OCI-LY7 (cell line): ENCODE measurements around the gene COG8. TPM values are rescaled to one million over a fixed set of nuclear protein-coding genes. Genes with fewer than 3 reads are reported as not detected.

Experiments used
- BruUV-seq: library from RNA; stranded (reverse); fragments of 400-500 nt; replicated peaks from 2 replicates; lab custom pipeline; 2021; lab: Mats Ljungman, UMichigan
- CTCF ChIA-PET: fragments of 300-600 bp; sonication (Branson Sonifier 250); formaldehyde crosslinking; loops from one replicate; lab custom pipeline; 2022; ENCODE audit warnings: antibody characterized with exemption; ENCODE audit not compliant: unreplicated experiment; lab: Charles Lee
- POLR2A ChIA-PET: fragments of 300-600 bp; sonication (Branson Sonifier 250); formaldehyde crosslinking; loops from one replicate; lab custom pipeline; 2022; ENCODE audit warnings: antibody characterized with exemption; lab: Charles Lee
- DNase-seq: peaks from one replicate; pipeline ENCODE4 v3.0.0-alpha.2; 2015; ENCODE audit warnings: low spot score
- H2AFZ ChIP-seq: fragments of 200-600 bp; sonication (generic), shearing (Covaris generic); 2 replicates; pipeline ENCODE4 v1.6.1; 2014; ENCODE audit warnings: mild to moderate bottlenecking, antibody characterized with exemption, low read length, moderate library complexity
- H3K27ac ChIP-seq: fragments of 200-600 bp; sonication (generic); 2 replicates; pipeline ENCODE4 v1.5.1; 2014; ENCODE audit warnings: mixed run types, low read depth, mild to moderate bottlenecking, moderate library complexity, low read length, inconsistent platforms; ENCODE audit not compliant: poor library complexity, severe bottlenecking
- H3K36me3 ChIP-seq: fragments of 200-600 bp; sonication (generic); 2 replicates; pipeline ENCODE4 v1.6.1; 2014; ENCODE audit warnings: mild to moderate bottlenecking, antibody characterized with exemption, low read length, moderate library complexity, mixed read lengths; ENCODE audit not compliant: insufficient read depth
- H3K4me1 ChIP-seq: fragments of 200-600 bp; sonication (generic); 2 replicates; pipeline ENCODE4 v1.5.1; 2014; ENCODE audit warnings: mild to moderate bottlenecking, low read length; ENCODE audit not compliant: insufficient read depth, poor library complexity, severe bottlenecking
- H3K4me2 ChIP-seq: fragments of 200-600 bp; sonication (generic); 2 replicates; pipeline ENCODE4 v1.6.1; 2014; ENCODE audit warnings: mild to moderate bottlenecking, low read length
- H3K4me3 ChIP-seq: fragments of 200-600 bp; sonication (generic); 2 replicates; pipeline ENCODE4 v1.5.1; 2014; ENCODE audit warnings: mild to moderate bottlenecking, low read depth, low read length; ENCODE audit not compliant: poor library complexity, severe bottlenecking
- H3K79me2 ChIP-seq: fragments of 200-600 bp; sonication (generic); 2 replicates; pipeline ENCODE4 v1.6.1; 2016; ENCODE audit warnings: low read depth, mild to moderate bottlenecking, low read length, moderate library complexity, mixed read lengths; ENCODE audit not compliant: insufficient read depth
- H3K9me2 ChIP-seq: fragments of 200-600 bp; sonication (generic); 2 replicates; pipeline ENCODE4 v1.6.1; 2016; ENCODE audit warnings: mild to moderate bottlenecking, low read length, mixed read lengths; ENCODE audit not compliant: insufficient read depth
- H3K9me3 ChIP-seq: fragments of 200-600 bp; sonication (generic); 2 replicates; pipeline ENCODE4 v1.6.1; 2014; ENCODE audit warnings: mild to moderate bottlenecking, mixed run types, low read length, mixed read lengths
- H4K20me1 ChIP-seq: fragments of 200-600 bp; sonication (generic); 2 replicates; pipeline ENCODE4 v1.6.1; 2014; ENCODE audit warnings: mild to moderate bottlenecking, antibody characterized with exemption, low read length, moderate library complexity, mixed read lengths; ENCODE audit not compliant: insufficient read depth
- EZH2phosphoT487 ChIP-seq: fragments of 200-600 bp; sonication (generic); IDR thresholded peaks from 2 replicates; pipeline ENCODE4 v1.6.1; 2018; ENCODE audit warnings: low read depth, borderline replicate concordance, mild to moderate bottlenecking, mixed run types, antibody characterized with exemption, low read length, moderate library complexity, mixed read lengths
- intact Hi-C: fragments of 100-400 bp; cut with micrococcal nuclease; formaldehyde crosslinking; loops from one replicate; pipeline ENCODE4 v1.10.0; 2022; ENCODE audit not compliant: unreplicated experiment
- total RNA-seq, 2 experiments: library from RNA; depleted of rRNA in 1 of 2; stranded (reverse); fragments of >200 nt in 1 of 2; shearing (Covaris generic) in 1 of 2; gene quantifications; 2 replicates each; pipeline ENCODE4 v1.2.3, GENCODE V29; 2014 to 2022
- TF ChIP-seq, protein P1 (sequence below): fragments of 200-600 bp; sonication (generic); conservative IDR thresholded peaks from 2 replicates; pipeline ENCODE4 v1.5.1; 2014; ENCODE audit warnings: mild to moderate bottlenecking, antibody characterized with exemption, low read length, moderate library complexity, mixed read lengths

COG8 gene
- total RNA-seq, 2 experiments from 2014 or later, result 55.9 to 60.3 TPM

DNA sequence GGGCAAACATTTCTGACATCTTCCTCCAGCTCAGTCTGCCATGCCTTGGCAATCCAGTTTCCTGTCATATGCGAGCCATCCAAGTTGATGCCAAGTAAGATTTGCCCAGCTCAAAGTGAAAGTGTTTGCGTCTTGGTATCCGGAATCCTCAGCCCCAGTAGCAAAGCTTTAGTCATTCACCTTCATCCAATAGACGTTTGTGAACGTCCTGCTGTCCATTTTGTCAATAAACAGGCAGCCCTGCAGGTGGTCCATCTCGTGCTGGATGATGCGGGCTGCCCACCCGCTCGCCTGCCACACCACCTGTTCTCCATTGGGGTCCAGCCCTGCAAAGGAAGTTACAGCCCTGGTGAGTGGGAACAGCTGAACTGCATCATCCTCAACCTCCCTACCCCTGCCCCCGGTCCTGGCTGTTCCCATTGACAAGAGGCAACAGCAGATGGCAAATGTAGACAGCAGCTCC lies 10.5 kb downstream of the COG8 start:
- peaks cover 38% of the 10 kb centered on the region for H4K20me1 ChIP-seq
- H3K4me3 ChIP-seq, result peak overlapping the region; percentile 75
- peaks cover 82% of the 10 kb centered on the region for H3K36me3 ChIP-seq
- intact Hi-C loops, result no loop called here
- H3K9me2 ChIP-seq, result no peaks in the 10 kb centered on the region
- peak overlapping the region; percentile 89 for H3K4me2 ChIP-seq
- ChIA-PET POLR2A (interaction anchor here (0.6 to 2.8 kb wide), 6 partner anchors 9 to 795 kb away, joined by 3 to 11 read pairs (median 4); partner anchors contain the start of gene NIP7), CTCF (no interaction called here)
- H3K9me3 ChIP-seq, result no peaks in the 10 kb centered on the region
- H3K27ac ChIP-seq, result peak overlapping the region; percentile 70
- TF ChIP-seq, protein P1, sequence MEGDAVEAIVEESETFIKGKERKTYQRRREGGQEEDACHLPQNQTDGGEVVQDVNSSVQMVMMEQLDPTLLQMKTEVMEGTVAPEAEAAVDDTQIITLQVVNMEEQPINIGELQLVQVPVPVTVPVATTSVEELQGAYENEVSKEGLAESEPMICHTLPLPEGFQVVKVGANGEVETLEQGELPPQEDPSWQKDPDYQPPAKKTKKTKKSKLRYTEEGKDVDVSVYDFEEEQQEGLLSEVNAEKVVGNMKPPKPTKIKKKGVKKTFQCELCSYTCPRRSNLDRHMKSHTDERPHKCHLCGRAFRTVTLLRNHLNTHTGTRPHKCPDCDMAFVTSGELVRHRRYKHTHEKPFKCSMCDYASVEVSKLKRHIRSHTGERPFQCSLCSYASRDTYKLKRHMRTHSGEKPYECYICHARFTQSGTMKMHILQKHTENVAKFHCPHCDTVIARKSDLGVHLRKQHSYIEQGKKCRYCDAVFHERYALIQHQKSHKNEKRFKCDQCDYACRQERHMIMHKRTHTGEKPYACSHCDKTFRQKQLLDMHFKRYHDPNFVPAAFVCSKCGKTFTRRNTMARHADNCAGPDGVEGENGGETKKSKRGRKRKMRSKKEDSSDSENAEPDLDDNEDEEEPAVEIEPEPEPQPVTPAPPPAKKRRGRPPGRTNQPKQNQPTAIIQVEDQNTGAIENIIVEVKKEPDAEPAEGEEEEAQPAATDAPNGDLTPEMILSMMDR, result no peak
- no peak for TF ChIP-seq EZH2phosphoT487
- no peak overlapping the region for H2AFZ ChIP-seq
- peak; percentile 27 for DNase-seq
- H3K4me1 ChIP-seq, result peaks cover 51% of the 10 kb centered on the region
- H3K79me2 ChIP-seq, result peaks cover 72% of the 10 kb centered on the region
- BruUV-seq, result no TSS peak

DNA sequence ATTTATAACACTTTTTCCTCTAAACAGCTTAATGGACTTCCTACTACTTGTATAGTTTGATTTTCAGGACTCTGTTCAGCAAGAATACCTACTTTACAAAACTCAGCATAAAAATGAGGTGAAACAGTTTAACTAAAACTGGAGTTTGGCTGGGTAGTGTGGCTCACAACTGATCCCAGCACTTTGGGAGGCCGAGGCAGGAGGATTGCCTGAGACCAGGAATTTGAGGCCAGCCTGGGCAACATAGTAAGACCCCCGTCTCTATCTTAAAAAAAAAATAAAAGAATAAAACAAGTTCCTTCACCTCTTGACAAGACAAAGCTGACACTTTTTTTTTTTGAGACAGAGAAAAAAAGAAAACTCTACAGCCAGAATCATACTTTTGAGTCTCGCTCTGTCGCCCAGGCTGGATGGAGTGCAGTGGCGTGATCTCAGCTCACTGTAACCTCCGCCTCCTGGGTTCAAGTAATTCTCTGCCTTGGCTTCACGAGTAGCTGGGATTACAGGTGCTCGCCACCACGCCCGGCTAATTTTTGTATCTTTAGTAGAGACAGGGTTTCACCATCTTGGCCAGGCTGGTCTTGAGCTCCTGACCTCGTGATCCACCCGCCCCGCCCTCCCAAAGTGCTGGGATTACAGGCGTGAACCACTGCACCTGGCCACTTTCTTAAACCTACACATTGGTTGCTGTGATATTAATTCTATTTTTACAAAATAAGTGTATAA lies 11.6 kb downstream of the COG8 start:
- no TSS peak for BruUV-seq
- H3K36me3 ChIP-seq, result peaks cover 83% of the 10 kb centered on the region
- POLR2A ChIA-PET, result interaction anchor here (1.4 to 2.8 kb wide), 3 partner anchors 11 to 13 kb away, joined by 5 to 11 read pairs (median 5); partner anchors contain the start of gene NIP7
- H4K20me1 ChIP-seq, result peaks cover 38% of the 10 kb centered on the region
- peak overlapping the region; percentile 89 for H3K4me2 ChIP-seq
- H3K4me3 ChIP-seq, result peak overlapping the region; percentile 75
- no peak for TF ChIP-seq EZH2phosphoT487
- TF ChIP-seq, protein P1, result no peak
- CTCF ChIA-PET, result no interaction called here
- no peaks in the 10 kb centered on the region for H3K9me3 ChIP-seq
- H2AFZ ChIP-seq, result no peak overlapping the region
- DNase-seq, result no peak
- H3K9me2 ChIP-seq, result no peaks in the 10 kb centered on the region
- intact Hi-C loops, result no loop called here
- H3K27ac ChIP-seq, result peak overlapping the region; percentile 70
- peaks cover 51% of the 10 kb centered on the region for H3K4me1 ChIP-seq
- H3K79me2 ChIP-seq, result peaks cover 80% of the 10 kb centered on the region
